Measurements from ENCODE around the gene GLI3.

The GLI3 gene

GRCh38 chr7:42236266-42236975 is 588 bp downstream of the GLI3 start:
- DNase-seq (ENCODE audit: low spot score), result no peak

GRCh38 chr7:42235741-42236161 is 1.3 kb downstream of the GLI3 start:
- no peak for DNase-seq (ENCODE audit: low spot score)

GRCh38 chr7:42234736-42235135 is 2.3 kb downstream of the GLI3 start:
- no peak for DNase-seq (ENCODE audit: low spot score)

- DNase-seq (ENCODE audit: low spot score), result no peak
Observed at GRCh38 chr7:42233695-42234331, 3.2 kb downstream of the GLI3 start.

GRCh38 chr7:42233171-42233570 is 3.8 kb downstream of the GLI3 start:
- DNase-seq (ENCODE audit: low spot score), result no peak

- no peak for DNase-seq (ENCODE audit: low spot score)
Observed at GRCh38 chr7:42232275-42232674, 4.7 kb downstream of the GLI3 start.

GRCh38 chr7:42231043-42231787 is 5.8 kb downstream of the GLI3 start:
- no peak for DNase-seq (ENCODE audit: low spot score)

GRCh38 chr7:42227936-42228591 is 8.9 kb downstream of the GLI3 start:
- no peak for DNase-seq (ENCODE audit: low spot score)

GRCh38 chr7:42227541-42227935 is 9.5 kb downstream of the GLI3 start:
- DNase-seq (ENCODE audit: low spot score), result no peak

GRCh38 chr7:42227021-42227420 is 10.0 kb downstream of the GLI3 start:
- DNase-seq (ENCODE audit: low spot score), result no peak

GRCh38 chr7:42226354-42226941 is 10.6 kb downstream of the GLI3 start:
- DNase-seq (ENCODE audit: low spot score), result no peak

- no peak for DNase-seq (ENCODE audit: low spot score)
Observed at GRCh38 chr7:42224391-42225003, 12.5 kb downstream of the GLI3 start.

- no peak for DNase-seq (ENCODE audit: low spot score)
Observed at GRCh38 chr7:42222891-42223290, 14.1 kb downstream of the GLI3 start.

- DNase-seq (ENCODE audit: low spot score), result no peak
Observed at GRCh38 chr7:42222125-42222524, 14.9 kb downstream of the GLI3 start.

GRCh38 chr7:42221304-42221703 is 15.7 kb downstream of the GLI3 start:
- no peak for DNase-seq (ENCODE audit: low spot score)

- no peak for DNase-seq (ENCODE audit: low spot score)
Observed at GRCh38 chr7:42219447-42219846, 17.6 kb downstream of the GLI3 start.

- DNase-seq (ENCODE audit: low spot score), result no peak
Observed at GRCh38 chr7:42218248-42218647, 18.8 kb downstream of the GLI3 start.

GRCh38 chr7:42217548-42217947 is 19.5 kb downstream of the GLI3 start:
- no peak for DNase-seq (ENCODE audit: low spot score)

- no peak for DNase-seq (ENCODE audit: low spot score)
Observed at GRCh38 chr7:42217053-42217452, 20.0 kb downstream of the GLI3 start.

- no peak for DNase-seq (ENCODE audit: low spot score)
Observed at GRCh38 chr7:42214060-42214679, 22.8 kb downstream of the GLI3 start.

- DNase-seq (ENCODE audit: low spot score), result no peak
Observed at GRCh38 chr7:42213093-42213492, 23.9 kb downstream of the GLI3 start.

Measured in putamen (tissue), 1 donor.